Heart right ventricle (tissue), 16 donors: Measurements from ENCODE around the gene MTUS2. TPM values are rescaled to one million over a fixed set of nuclear protein-coding genes. Genes with fewer than 3 reads are reported as not detected.

Experiments used
- ATAC-seq, 8 donors: fragments of 200-7000 bp; cut with Tn5 transposase; one replicate each; pipeline ENCODE4 v1.9.1; 2020; ENCODE audit warnings: mild to moderate bottlenecking in 8 of 8, moderate library complexity in 8 of 8, moderate number of reproducible peaks in 1 of 8
- DNase-seq, 2 donors: peaks; one replicate each; pipeline ENCODE4 v3.0.0-alpha.2; 2020
- H3K27ac ChIP-seq, 10 donors: fragments of 200-600 bp; sonication (generic) in 2 of 10; one replicate each; pipeline versions ENCODE4 v1.5.0 to v1.8.0; 2020 to 2022; ENCODE audit warnings: mild to moderate bottlenecking in 3 of 10
- H3K27me3 ChIP-seq, 7 donors: fragments of 200-600 bp; one replicate each; pipeline ENCODE4 v1.8.0; 2021 to 2022; ENCODE audit warnings: mild to moderate bottlenecking in 2 of 7
- H3K36me3 ChIP-seq, 9 donors: fragments of 200-600 bp; sonication (generic) in 1 of 9; one replicate each; pipeline versions ENCODE4 v1.5.0 to v1.8.0; 2020 to 2022; ENCODE audit warnings: mild to moderate bottlenecking in 2 of 9
- H3K4me1 ChIP-seq, 9 donors: fragments of 200-600 bp; sonication (generic) in 1 of 9; one replicate each; pipeline versions ENCODE4 v1.5.0 to v1.8.0; 2020 to 2022; ENCODE audit warnings: mild to moderate bottlenecking in 4 of 9
- H3K4me3 ChIP-seq, 10 donors: fragments of 200-600 bp; sonication (generic) in 2 of 10; one replicate each; pipeline versions ENCODE4 v1.5.0 to v1.8.0; 2020 to 2022; ENCODE audit warnings: mild to moderate bottlenecking in 7 of 10, moderate library complexity in 2 of 10
- H3K9me3 ChIP-seq, 11 donors: fragments of 200-600 bp in 10 of 11; sonication (generic) in 2 of 11; one replicate each; pipeline versions ENCODE4 v1.5.0 to v1.8.0; 2013 to 2022; ENCODE audit warnings: mild to moderate bottlenecking in 2 of 11, control low read depth in 1 of 11, moderate library complexity in 1 of 11
- CTCF ChIP-seq, 9 donors: fragments of 200-600 bp; sonication (generic) in 2 of 9; IDR thresholded peaks; one replicate each; pipeline versions ENCODE4 v1.5.0 to v1.8.0; 2021 to 2022; ENCODE audit warnings: antibody characterized with exemption in 9 of 9, mild to moderate bottlenecking in 5 of 9, moderate library complexity in 1 of 9
- WGBS, 2 donors: extraction: QIAGEN DNeasy Blood & Tissue Kit; methylation state at CpG; one replicate each; pipeline ENCODE4 v1.1.7; 2013; ENCODE audit warnings: inconsistent platforms in 1 of 2; 5-methylcytosine and 5-hydroxymethylcytosine counted together
- intact Hi-C, 10 donors: fragments of 100-400 bp; cut with DNase I; formaldehyde crosslinking; loops; one replicate each; pipeline versions ENCODE4 v1.11.1 to v1.14.2; 2022
- polyA plus RNA-seq, 2 donors: library from polyadenylated mRNA; stranded (reverse); fragments of 200-250 nt; gene quantifications; one replicate each; pipeline ENCODE4 v1.2.3, GENCODE V29; 2013
- total RNA-seq, 10 donors: library from RNA; stranded (reverse); fragmentation: NEBNext Ultra II Directional in 3 of 10; extraction: Animal tissue kit (Norgen Biotek cat#: 25700) in 3 of 10; gene quantifications; one replicate each; pipeline versions ENCODE4 v1.2.1 to v1.2.4, GENCODE V29; 2021 to 2023
- donor health status: Arrhythmogenic right ventricular cardiomyopathy.
- donor health status: ischemic (EF 13 %, LVEDD 7.1; RV severe dilation, severe dysfunction).
- donor health status: healthy with polysubstance abuse.
- donor health status: DM: no; HTN: yes; CAD: no.
- donor health status: DM: no; HTN: no; CAD: no.
- donor health status: ischemic (EF 25% LVEDD 6.9; RV normal size, moderate dysfunction).
- donor health status: ischemic (EF 25% LVEDD 5.7; RV mildly dilated, moderate dysfunction).
- donor health status: healthy.
- donor health status: DM: yes; HTN: yes; CAD: no.
- donor health status: Ischemic cardiomyopathy.
- donor health status: ischemic (EF 35%, LVEDD 5.7; RV mildly dilated, moderate dysfunction).
- donor health status: nonischemic (EF 11% LVEDD 7.7; RV severe dilation, severe dysfunction).
- donor health status: DM: yes; HTN: yes; CAD: no.
- donor health status: PGD.
- donor health status: ischemic (EF 29% LVEDD 5.4; RV normal size, mild dysfunction).
- donor health status: nonischemic (EF 23%, LVEDD 6.1; RV moderate dilation, normal function).

The MTUS2 gene
- total and polyA plus RNA-seq, 12 donors = 18.7 to 159 (median 65.6) TPM

- 86% methylated on average over 32 of the region's 32 CpGs for WGBS, 2 donors
- Histone ChIP-seq H3K4me3 (no peak overlapping the region), H3K36me3 (peaks cover 0 to 63% (median 8%) of the 10 kb centered on the region in 9 donors), H3K4me1 (peaks cover 0 to 12% (median 3%) of the 10 kb centered on the region in 9 donors), H3K27me3 (no peaks in the 10 kb centered on the region), H3K9me3 (no peaks in the 10 kb centered on the region), H3K27ac (peak overlapping the region in 2 of 10 donors; percentile 15 to 16)
- intact Hi-C loops = loop anchor here in 2 of 10 donors (5.0 to 10.0 kb wide), 2 partner anchors 411 to 603 kb away; no protein-coding TSS in a partner anchor
- TF ChIP-seq CTCF (IDR thresholded peaks at IDR 0.05) = no peak
- DNase-seq (no peak), ATAC-seq (peak in 5 of 8 donors; percentile 36 to 59 (median 56))
These were observed 694.0 kb downstream of the MTUS2 start for GRCh38 chr13:29513981-29514719.

DNA sequence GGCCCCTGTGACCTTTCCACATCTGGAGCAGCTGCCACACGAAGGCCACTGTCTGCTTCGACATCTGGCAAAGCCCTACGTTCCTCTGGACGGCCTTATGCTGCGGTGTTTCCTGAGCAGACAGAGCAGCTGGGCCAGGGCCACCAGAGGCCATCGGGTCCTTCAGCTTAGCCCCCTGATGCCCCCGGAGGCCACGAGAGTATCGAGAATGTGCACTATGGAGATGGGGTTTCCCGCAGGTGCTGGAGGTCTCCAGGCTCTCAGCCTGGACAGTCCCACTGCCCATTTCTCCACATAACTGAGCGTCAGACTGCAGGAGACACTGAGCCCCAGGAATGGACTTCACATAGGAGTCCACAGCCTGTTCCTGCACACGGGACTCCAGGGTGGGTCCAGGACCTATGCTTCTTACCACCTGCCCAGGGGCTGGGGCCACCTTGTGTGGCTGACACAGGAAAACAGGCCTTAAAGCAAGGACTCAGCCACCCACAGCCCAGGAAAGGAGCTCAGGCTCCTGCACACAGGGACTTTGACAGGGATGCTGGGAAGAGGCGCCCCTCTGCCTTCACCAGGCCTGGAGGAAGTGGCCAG, 694.7 kb downstream of the MTUS2 start:
- no peak overlapping the region for H3K4me3 ChIP-seq
- no peak overlapping the region for H3K27ac ChIP-seq
- peak in 2 of 8 donors; percentile 4 to 9 for ATAC-seq
- intact Hi-C loops = loop anchor here in 2 of 10 donors (5.0 to 10.0 kb wide), 2 partner anchors 410 to 602 kb away; no protein-coding TSS in a partner anchor
- WGBS, 2 donors = 80 to 86% methylated on average over 13 of the region's 13 CpGs
- H3K4me1 ChIP-seq = peaks cover 0 to 9% (median 0%) of the 10 kb centered on the region in 9 donors
- DNase-seq = no peak
- H3K36me3 ChIP-seq = peaks cover 0 to 70% (median 8%) of the 10 kb centered on the region in 9 donors
- no peak for TF ChIP-seq CTCF (IDR thresholded peaks at IDR 0.05)
- H3K9me3 ChIP-seq = no peaks in the 10 kb centered on the region
- H3K27me3 ChIP-seq = no peaks in the 10 kb centered on the region

DNA sequence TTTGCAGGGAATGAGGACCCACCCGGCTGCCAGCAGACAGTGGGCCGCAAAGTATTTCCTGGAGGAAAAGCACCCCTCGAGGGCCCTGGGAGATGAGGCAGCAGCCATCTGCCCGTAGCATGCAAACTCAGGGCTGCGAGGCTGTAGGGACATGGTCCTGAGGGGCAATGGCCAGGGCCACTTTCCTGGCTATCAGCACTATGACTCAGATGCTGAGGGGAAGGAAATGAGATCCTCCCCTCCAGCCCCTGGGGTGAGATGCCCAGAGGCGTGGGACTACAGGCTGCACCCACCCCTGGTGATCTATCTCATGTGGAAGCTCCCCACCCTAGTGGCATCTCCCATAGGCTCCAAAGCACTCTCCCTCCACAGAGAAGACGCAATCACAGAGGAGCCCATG, 695.2 kb downstream of the MTUS2 start:
- no peak for ATAC-seq
- Histone ChIP-seq H3K9me3 (no peaks in the 10 kb centered on the region), H3K36me3 (peaks cover 0 to 73% (median 8%) of the 10 kb centered on the region in 9 donors), H3K4me3 (no peak overlapping the region), H3K27ac (no peak overlapping the region), H3K27me3 (no peaks in the 10 kb centered on the region), H3K4me1 (peaks cover 0 to 9% (median 0%) of the 10 kb centered on the region in 9 donors)
- intact Hi-C loops = loop anchor here in 1 of 10 donors (10.0 kb wide), 1 partner anchor 409 kb away; no protein-coding TSS in a partner anchor
- DNase-seq = no peak
- no peak for TF ChIP-seq CTCF (IDR thresholded peaks at IDR 0.05)
- WGBS, 2 donors = 91 to 95% methylated on average over 7 of the region's 7 CpGs

DNA sequence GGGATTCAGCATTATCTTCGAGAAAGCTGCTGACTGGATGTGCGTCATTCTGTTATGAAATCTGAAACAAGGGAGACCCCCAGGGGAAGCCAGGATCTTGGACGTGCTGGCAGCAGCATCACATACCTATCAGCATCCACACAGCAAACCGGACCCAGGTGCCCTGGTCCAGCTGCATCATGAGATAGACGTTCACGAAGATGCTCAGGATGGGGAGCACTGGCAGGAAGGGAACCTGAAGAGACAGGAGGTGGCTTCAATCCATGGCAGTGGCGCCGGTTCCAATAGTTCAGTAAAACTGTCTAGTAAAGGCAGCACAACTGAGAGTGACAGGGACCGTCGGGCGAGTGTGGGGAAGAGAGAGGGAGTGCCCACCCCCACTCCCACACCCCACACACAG, 695.9 kb downstream of the MTUS2 start:
- no peak overlapping the region for H3K4me3 ChIP-seq

More for the DNA sequence above, 695.9 kb downstream of the MTUS2 start:
- Histone ChIP-seq H3K27ac (no peak overlapping the region), H3K4me1 (peaks cover 0 to 9% (median 0%) of the 10 kb centered on the region in 9 donors), H3K36me3 (peaks cover 0 to 78% (median 8%) of the 10 kb centered on the region in 9 donors), H3K9me3 (no peaks in the 10 kb centered on the region), H3K27me3 (no peaks in the 10 kb centered on the region)
- no peak for DNase-seq
- no peak for ATAC-seq
- intact Hi-C loops = loop anchor here in 1 of 10 donors (10.0 kb wide), 1 partner anchor 409 kb away; no protein-coding TSS in a partner anchor
- WGBS, 2 donors = 95 to 96% methylated on average over 11 of the region's 11 CpGs
- TF ChIP-seq CTCF (IDR thresholded peaks at IDR 0.05) = no peak
